ENCODE measurements around the gene ACE.

The ACE gene

DNA sequence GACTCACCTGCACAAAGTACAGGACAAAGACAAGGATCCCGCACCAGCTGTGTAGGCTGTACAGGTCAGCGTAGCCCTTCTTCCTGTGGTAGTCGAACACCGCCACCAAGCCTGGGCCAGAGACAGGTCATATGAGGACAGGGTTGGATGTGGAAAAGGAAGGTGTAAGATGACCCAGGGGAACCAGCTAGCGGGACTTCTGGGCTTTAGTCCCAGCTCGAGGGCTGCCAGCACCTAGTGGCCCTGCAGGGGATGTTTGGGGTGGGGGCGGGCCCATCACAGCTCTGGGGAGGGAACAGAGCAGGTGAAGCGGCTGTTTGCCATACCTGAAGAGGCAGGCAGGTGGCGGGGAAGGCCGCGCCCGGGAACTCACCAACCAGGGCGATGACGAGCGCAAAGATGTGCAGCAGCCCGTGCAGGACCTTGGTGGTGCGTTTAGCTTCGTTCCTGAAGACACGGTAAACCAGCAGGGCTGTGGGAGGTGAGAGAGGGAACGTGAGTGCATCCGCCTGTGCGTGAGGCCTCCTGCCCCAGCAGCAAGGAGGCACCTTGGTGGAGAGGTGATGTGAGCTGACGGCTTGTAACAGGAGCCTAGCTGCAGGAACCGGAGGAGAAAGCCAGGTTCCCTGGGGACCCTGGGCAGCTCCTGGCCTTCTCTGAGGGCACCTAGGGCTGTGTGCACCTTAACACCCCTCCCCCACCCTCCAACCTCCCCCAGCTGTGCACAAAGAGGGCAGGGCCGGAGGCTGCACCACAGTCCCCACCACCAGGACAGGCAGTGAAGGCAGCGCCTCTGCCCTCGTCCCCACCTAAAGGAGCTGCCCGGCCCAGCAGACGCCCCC is 41.0 kb upstream of the ACE start:
- peaks cover 7% of the 10 kb centered on the region for H3K79me1 ChIP-seq (ENCODE audit: low read length)
- peaks cover 23 to 33% of the 10 kb centered on the region in 2 experiments for H3K4me1 ChIP-seq (ENCODE audit: control insufficient read depth in 1 of 2, insufficient read depth in 2 of 2, low read length in 2 of 2)
- H3K36me3 ChIP-seq (ENCODE audit: control insufficient read depth in 1 of 2, insufficient read depth in 2 of 2, low read length in 2 of 2) = peaks cover 8 to 14% of the 10 kb centered on the region in 2 experiments
- no peak overlapping the region for H3K4me3 ChIP-seq (ENCODE audit: low read depth, low read length)
- no peak overlapping the region for H4K8ac ChIP-seq (ENCODE audit: low read depth, low read length)
- no peak overlapping the region for H2BK12ac ChIP-seq (ENCODE audit: low read length)
- no peak overlapping the region for H3K4ac ChIP-seq (ENCODE audit: low read depth, low read length)
- no peak overlapping the region for H3K23ac ChIP-seq (ENCODE audit: low read length)
- no peak overlapping the region for H3K9ac ChIP-seq (ENCODE audit: low read length)
- H2AK5ac ChIP-seq (ENCODE audit: low read length) = no peak overlapping the region
- DNase-seq = peak; percentile 47 to 65
- no peaks in the 10 kb centered on the region for H3K27me3 ChIP-seq (ENCODE audit: insufficient read depth, low read length)
- H3K27ac ChIP-seq (ENCODE audit: low read depth, low read length) = no peak overlapping the region
- no peak overlapping the region for H3K18ac ChIP-seq (ENCODE audit: low read length)
- no peak overlapping the region for H2AFZ ChIP-seq (ENCODE audit: insufficient read depth, low read length, poor library complexity)
- H3K79me2 ChIP-seq (ENCODE audit: control insufficient read depth, insufficient read depth, low read length, poor library complexity) = no peaks in the 10 kb centered on the region
- WGBS (ENCODE audit: extremely low coverage, insufficient coverage, insufficient read length) = no CpG with 5 or more reads among the region's 29 CpGs
- H3K9me3 ChIP-seq (ENCODE audit: insufficient read depth, low read depth, low read length) = no peaks in the 10 kb centered on the region
- H4K12ac ChIP-seq (ENCODE audit: low read depth, low read length) = no peak overlapping the region
- no peak overlapping the region for H2BK5ac ChIP-seq (ENCODE audit: low read depth, low read length, poor library complexity)
- no peak overlapping the region for H2BK120ac ChIP-seq (ENCODE audit: insufficient read depth, low read length, poor library complexity)
- no peak overlapping the region for H3K14ac ChIP-seq (ENCODE audit: low read length)
- H4K91ac ChIP-seq (ENCODE audit: low read depth, low read length) = no peak overlapping the region
- H3K4me2 ChIP-seq (ENCODE audit: low read length) = no peak overlapping the region

DNA sequence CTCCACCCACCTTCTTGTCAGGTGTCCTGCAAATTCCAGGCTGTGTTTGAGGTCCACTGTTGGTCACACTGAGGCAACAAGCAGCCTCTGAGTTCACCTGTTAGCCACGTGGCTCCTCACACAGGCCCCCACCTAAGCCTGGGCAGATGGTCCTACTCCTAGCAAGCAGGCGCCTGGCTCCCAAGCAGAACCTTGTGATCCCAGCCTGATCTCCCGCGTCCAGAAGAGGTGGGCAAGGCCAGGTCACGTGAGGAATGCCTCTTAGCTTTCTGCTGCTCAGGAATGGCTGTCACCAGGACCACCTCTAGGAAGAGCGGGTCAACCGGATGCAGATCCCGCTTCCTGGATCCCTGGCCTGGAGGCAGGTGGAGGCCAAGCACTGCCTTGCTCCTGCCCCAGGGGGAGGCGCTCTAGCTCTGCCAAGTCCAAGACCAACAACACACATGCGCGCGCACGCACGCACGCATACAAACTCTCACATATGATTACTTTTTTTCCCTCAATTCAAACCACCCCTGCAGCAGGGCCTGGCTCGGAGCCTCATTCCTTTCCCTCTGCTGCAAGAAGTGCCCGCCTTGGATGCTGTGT is 40.2 kb upstream of the ACE start:
- peaks cover 7% of the 10 kb centered on the region for H3K79me1 ChIP-seq (ENCODE audit: low read length)
- no peaks in the 10 kb centered on the region for H3K79me2 ChIP-seq (ENCODE audit: control insufficient read depth, insufficient read depth, low read length, poor library complexity)
- no CpG with 5 or more reads among the region's 17 CpGs for WGBS (ENCODE audit: extremely low coverage, insufficient coverage, insufficient read length)
- H3K36me3 ChIP-seq (ENCODE audit: control insufficient read depth in 1 of 2, insufficient read depth in 2 of 2, low read length in 2 of 2) = peaks cover 8 to 14% of the 10 kb centered on the region in 2 experiments
- no peak overlapping the region for H3K27ac ChIP-seq (ENCODE audit: low read depth, low read length)
- H3K14ac ChIP-seq (ENCODE audit: low read length) = no peak overlapping the region
- H4K8ac ChIP-seq (ENCODE audit: low read depth, low read length) = no peak overlapping the region
- no peak overlapping the region for H3K23ac ChIP-seq (ENCODE audit: low read length)
- DNase-seq = no peak
- no peak overlapping the region for H3K4me2 ChIP-seq (ENCODE audit: low read length)
- H2AK5ac ChIP-seq (ENCODE audit: low read length) = no peak overlapping the region
- no peak overlapping the region for H3K4ac ChIP-seq (ENCODE audit: low read depth, low read length)
- H2BK12ac ChIP-seq (ENCODE audit: low read length) = no peak overlapping the region
- no peak overlapping the region for H4K12ac ChIP-seq (ENCODE audit: low read depth, low read length)
- H2BK120ac ChIP-seq (ENCODE audit: insufficient read depth, low read length, poor library complexity) = no peak overlapping the region
- no peak overlapping the region for H3K18ac ChIP-seq (ENCODE audit: low read length)
- no peak overlapping the region for H3K9ac ChIP-seq (ENCODE audit: low read length)
- no peak overlapping the region for H4K91ac ChIP-seq (ENCODE audit: low read depth, low read length)
- no peaks in the 10 kb centered on the region for H3K27me3 ChIP-seq (ENCODE audit: insufficient read depth, low read length)
- H3K4me1 ChIP-seq (ENCODE audit: control insufficient read depth in 1 of 2, insufficient read depth in 2 of 2, low read length in 2 of 2) = peaks cover 19 to 30% of the 10 kb centered on the region in 2 experiments
- no peak overlapping the region for H2AFZ ChIP-seq (ENCODE audit: insufficient read depth, low read length, poor library complexity)
- no peak overlapping the region for H3K4me3 ChIP-seq (ENCODE audit: low read depth, low read length)
- H2BK5ac ChIP-seq (ENCODE audit: low read depth, low read length, poor library complexity) = no peak overlapping the region
- H3K9me3 ChIP-seq (ENCODE audit: insufficient read depth, low read depth, low read length) = no peaks in the 10 kb centered on the region

DNA sequence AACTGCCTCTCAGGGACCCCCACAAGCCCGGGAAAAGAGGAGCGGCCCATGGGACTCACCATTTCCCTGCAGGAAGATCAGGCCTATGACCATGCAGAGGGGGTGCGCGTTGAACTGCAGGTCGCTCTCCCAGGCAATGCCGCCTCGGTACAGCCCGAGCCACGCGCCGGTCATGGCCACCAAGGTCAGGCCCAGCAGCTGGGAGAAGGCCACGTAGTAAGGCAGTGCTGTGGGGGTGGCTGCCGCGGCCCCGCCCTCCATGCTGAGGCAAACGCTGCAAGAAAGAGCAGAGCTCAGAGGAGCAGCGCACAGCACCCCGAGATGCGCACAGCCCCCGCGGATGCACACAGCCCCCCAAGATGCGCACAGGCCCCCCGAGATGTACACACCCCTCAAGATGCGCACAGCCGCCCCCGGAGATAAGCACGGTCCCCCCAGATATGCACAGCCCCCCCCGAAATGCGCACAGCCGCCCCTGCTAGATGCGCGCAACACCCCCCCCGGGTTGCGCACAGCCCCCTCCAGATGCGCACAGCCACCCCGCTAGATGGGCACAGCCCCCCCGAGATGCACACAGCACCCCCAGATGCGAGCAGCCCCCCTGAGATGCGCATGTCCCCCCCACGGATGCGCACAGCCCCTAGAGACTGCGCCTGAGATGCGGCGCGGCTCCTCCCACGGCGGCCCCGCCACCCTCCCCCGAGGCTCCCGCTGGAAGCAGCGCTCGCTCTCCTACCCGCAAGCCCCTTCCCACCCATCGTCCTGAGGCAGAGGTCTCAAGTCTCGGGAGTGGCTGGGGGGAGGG is 39.4 kb upstream of the ACE start:
- no peak for DNase-seq
- no peak overlapping the region for H2BK120ac ChIP-seq (ENCODE audit: insufficient read depth, low read length, poor library complexity)
- H3K9ac ChIP-seq (ENCODE audit: low read length) = no peak overlapping the region
- H2AK5ac ChIP-seq (ENCODE audit: low read length) = no peak overlapping the region
- H3K27ac ChIP-seq (ENCODE audit: low read depth, low read length) = no peak overlapping the region
- H3K36me3 ChIP-seq (ENCODE audit: control insufficient read depth in 1 of 2, insufficient read depth in 2 of 2, low read length in 2 of 2) = peaks cover 8 to 14% of the 10 kb centered on the region in 2 experiments
- no peak overlapping the region for H4K12ac ChIP-seq (ENCODE audit: low read depth, low read length)
- H2BK12ac ChIP-seq (ENCODE audit: low read length) = no peak overlapping the region
- H3K79me1 ChIP-seq (ENCODE audit: low read length) = peaks cover 7% of the 10 kb centered on the region
- H3K18ac ChIP-seq (ENCODE audit: low read length) = no peak overlapping the region
- no peak overlapping the region for H3K4me3 ChIP-seq (ENCODE audit: low read depth, low read length)
- no peaks in the 10 kb centered on the region for H3K79me2 ChIP-seq (ENCODE audit: control insufficient read depth, insufficient read depth, low read length, poor library complexity)
- H3K4ac ChIP-seq (ENCODE audit: low read depth, low read length) = no peak overlapping the region
- peaks cover 15 to 25% of the 10 kb centered on the region in 2 experiments for H3K4me1 ChIP-seq (ENCODE audit: control insufficient read depth in 1 of 2, insufficient read depth in 2 of 2, low read length in 2 of 2)
- no peak overlapping the region for H2AFZ ChIP-seq (ENCODE audit: insufficient read depth, low read length, poor library complexity)
- no peak overlapping the region for H4K91ac ChIP-seq (ENCODE audit: low read depth, low read length)
- H3K4me2 ChIP-seq (ENCODE audit: low read length) = no peak overlapping the region
- no CpG with 5 or more reads among the region's 55 CpGs for WGBS (ENCODE audit: extremely low coverage, insufficient coverage, insufficient read length)
- H3K9me3 ChIP-seq (ENCODE audit: insufficient read depth, low read depth, low read length) = no peaks in the 10 kb centered on the region
- no peak overlapping the region for H3K23ac ChIP-seq (ENCODE audit: low read length)
- H2BK5ac ChIP-seq (ENCODE audit: low read depth, low read length, poor library complexity) = no peak overlapping the region
- no peak overlapping the region for H3K14ac ChIP-seq (ENCODE audit: low read length)
- no peaks in the 10 kb centered on the region for H3K27me3 ChIP-seq (ENCODE audit: insufficient read depth, low read length)
- H4K8ac ChIP-seq (ENCODE audit: low read depth, low read length) = no peak overlapping the region
